WTC11 (cell line): ENCODE results near the gene DAD1.

Experiments used
- CTCF ChIP-seq: fragments of 200-600 bp; IDR thresholded peaks from 2 replicates; pipeline ENCODE4 v1.8.0; 2022; ENCODE audit warnings: antibody characterized with exemption
- E2F4 ChIP-seq: sonication (generic); formaldehyde crosslinking; IDR thresholded peaks from 2 replicates; pipeline ENCODE4 v1.8.1; 2022; ENCODE audit warnings: low read depth, mild to moderate bottlenecking, moderate library complexity, missing genetic modification reagents, borderline replicate concordance
- TF ChIP-seq, protein P1 (sequence below): sonication (generic); formaldehyde crosslinking; IDR thresholded peaks from 2 replicates; pipeline ENCODE4 v1.8.0; 2022; ENCODE audit warnings: missing genetic modification reagents

GRCh38 chr14:22572562-22573058, 16.4 kb downstream of the DAD1 start:
- no peak for TF ChIP-seq E2F4
- TF ChIP-seq, protein P1, sequence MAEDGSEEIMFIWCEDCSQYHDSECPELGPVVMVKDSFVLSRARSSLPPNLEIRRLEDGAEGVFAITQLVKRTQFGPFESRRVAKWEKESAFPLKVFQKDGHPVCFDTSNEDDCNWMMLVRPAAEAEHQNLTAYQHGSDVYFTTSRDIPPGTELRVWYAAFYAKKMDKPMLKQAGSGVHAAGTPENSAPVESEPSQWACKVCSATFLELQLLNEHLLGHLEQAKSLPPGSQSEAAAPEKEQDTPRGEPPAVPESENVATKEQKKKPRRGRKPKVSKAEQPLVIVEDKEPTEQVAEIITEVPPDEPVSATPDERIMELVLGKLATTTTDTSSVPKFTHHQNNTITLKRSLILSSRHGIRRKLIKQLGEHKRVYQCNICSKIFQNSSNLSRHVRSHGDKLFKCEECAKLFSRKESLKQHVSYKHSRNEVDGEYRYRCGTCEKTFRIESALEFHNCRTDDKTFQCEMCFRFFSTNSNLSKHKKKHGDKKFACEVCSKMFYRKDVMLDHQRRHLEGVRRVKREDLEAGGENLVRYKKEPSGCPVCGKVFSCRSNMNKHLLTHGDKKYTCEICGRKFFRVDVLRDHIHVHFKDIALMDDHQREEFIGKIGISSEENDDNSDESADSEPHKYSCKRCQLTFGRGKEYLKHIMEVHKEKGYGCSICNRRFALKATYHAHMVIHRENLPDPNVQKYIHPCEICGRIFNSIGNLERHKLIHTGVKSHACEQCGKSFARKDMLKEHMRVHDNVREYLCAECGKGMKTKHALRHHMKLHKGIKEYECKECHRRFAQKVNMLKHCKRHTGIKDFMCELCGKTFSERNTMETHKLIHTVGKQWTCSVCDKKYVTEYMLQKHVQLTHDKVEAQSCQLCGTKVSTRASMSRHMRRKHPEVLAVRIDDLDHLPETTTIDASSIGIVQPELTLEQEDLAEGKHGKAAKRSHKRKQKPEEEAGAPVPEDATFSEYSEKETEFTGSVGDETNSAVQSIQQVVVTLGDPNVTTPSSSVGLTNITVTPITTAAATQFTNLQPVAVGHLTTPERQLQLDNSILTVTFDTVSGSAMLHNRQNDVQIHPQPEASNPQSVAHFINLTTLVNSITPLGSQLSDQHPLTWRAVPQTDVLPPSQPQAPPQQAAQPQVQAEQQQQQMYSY: no peak
- TF ChIP-seq CTCF: no peak
